ENCODE measurements around the gene DHX58. TPM values are rescaled to one million over a fixed set of nuclear protein-coding genes. Genes with fewer than 3 reads are reported as not detected.

The DHX58 gene
- total and polyA plus RNA-seq, 2 donors from 2014 or later = 22.1 to 27.5 TPM

DNA sequence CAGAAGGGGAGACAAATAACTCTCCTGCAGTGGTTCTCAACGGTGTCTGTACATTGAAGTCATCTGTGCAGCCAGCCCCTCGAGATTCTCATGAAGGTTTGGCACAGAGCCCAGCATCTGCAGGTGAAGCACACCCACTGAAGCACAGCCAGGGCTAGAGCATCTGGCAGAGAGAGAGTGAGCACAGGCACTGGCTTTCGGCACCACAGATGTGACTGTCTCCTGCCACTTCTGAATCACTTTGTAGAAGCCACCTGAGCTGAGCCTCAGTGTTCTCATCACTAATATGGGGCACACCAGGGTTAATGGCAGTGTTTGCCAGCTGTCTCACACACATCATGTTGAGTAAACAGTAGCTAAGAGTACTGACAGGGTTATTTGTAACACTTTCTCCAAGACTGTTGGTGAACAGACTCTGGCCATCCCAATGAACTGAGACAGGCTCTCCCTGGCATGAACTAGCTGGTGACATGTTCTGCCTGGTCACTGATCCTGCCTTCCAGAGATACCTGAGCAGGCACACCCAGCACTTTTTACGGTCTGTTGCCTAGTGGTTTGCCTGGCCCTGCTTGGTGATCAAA lies 21.0 kb upstream of the DHX58 start:
- TF ChIP-seq, protein P1, sequence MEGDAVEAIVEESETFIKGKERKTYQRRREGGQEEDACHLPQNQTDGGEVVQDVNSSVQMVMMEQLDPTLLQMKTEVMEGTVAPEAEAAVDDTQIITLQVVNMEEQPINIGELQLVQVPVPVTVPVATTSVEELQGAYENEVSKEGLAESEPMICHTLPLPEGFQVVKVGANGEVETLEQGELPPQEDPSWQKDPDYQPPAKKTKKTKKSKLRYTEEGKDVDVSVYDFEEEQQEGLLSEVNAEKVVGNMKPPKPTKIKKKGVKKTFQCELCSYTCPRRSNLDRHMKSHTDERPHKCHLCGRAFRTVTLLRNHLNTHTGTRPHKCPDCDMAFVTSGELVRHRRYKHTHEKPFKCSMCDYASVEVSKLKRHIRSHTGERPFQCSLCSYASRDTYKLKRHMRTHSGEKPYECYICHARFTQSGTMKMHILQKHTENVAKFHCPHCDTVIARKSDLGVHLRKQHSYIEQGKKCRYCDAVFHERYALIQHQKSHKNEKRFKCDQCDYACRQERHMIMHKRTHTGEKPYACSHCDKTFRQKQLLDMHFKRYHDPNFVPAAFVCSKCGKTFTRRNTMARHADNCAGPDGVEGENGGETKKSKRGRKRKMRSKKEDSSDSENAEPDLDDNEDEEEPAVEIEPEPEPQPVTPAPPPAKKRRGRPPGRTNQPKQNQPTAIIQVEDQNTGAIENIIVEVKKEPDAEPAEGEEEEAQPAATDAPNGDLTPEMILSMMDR (IDR thresholded peaks at IDR 0.05; ENCODE audit: borderline replicate concordance, extremely low read depth, insufficient read depth) = no peak
- DNase-seq = peak in 1 of 5 donors; percentile 60

DNA sequence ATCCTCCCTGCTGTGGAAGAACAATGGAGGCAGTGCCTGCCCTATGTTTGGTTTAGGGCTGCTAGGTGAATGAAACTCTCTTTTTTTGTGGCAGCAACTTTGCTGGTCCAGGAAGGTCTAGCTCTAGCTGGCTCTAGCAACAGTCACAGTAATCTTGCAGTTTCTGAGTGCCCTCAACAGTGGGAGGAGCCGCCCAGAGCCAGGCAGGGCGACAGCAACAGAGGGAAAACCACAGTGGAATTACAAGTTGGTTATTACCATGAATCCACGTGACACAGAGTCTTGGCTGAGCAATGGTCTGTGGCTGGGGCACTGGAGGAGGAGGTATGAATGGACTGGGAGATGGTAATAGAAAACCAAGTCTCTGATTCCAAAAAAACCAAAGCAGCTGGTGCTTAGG lies 20.4 kb upstream of the DHX58 start:
- Histone ChIP-seq H3K9ac (ENCODE audit: low read length in 3 of 3) (peak overlapping the region in 1 of 3 donors; percentile 43), H3K4me3 (ENCODE audit: low read length in 3 of 3) (no peak overlapping the region), H3K27ac (ENCODE audit: low read depth in 2 of 2, low read length in 2 of 2) (peak overlapping the region; percentile 76 to 91), H3K36me3 (ENCODE audit: control insufficient read depth in 2 of 3, insufficient read depth in 3 of 3, low read length in 3 of 3) (peaks cover 3 to 24% (median 20%) of the 10 kb centered on the region in 3 donors), H3K4me1 (ENCODE audit: control insufficient read depth in 2 of 3, insufficient read depth in 2 of 3, low read depth in 1 of 3, low read length in 3 of 3) (peaks cover 11 to 75% (median 74%) of the 10 kb centered on the region in 3 donors), H3K27me3 (ENCODE audit: control insufficient read depth, insufficient read depth, low read length) (no peaks in the 10 kb centered on the region), H3K9me3 (ENCODE audit: control insufficient read depth in 2 of 3, insufficient read depth in 1 of 3, low read length in 3 of 3) (no peaks in the 10 kb centered on the region)
- DNase-seq = peak; percentile 65 to 91 (median 85)
- FAIRE-seq = no peak
- intact Hi-C loops (cut with DNase I) = no loop called here
- TF ChIP-seq, protein P1 (IDR thresholded peaks at IDR 0.05; ENCODE audit: borderline replicate concordance, extremely low read depth, insufficient read depth) = no peak

More for the DNA sequence above, 21.0 kb upstream of the DHX58 start:
- intact Hi-C loops (cut with DNase I) = no loop called here
- H3K4me3 ChIP-seq (ENCODE audit: low read length in 3 of 3) = no peak overlapping the region
- peaks cover 11 to 82% (median 79%) of the 10 kb centered on the region in 3 donors for H3K4me1 ChIP-seq (ENCODE audit: control insufficient read depth in 2 of 3, insufficient read depth in 2 of 3, low read depth in 1 of 3, low read length in 3 of 3)
- peak overlapping the region in 2 of 3 donors; percentile 20 to 24 for H3K9ac ChIP-seq (ENCODE audit: low read length in 3 of 3)
- H3K27ac ChIP-seq (ENCODE audit: low read depth in 2 of 2, low read length in 2 of 2) = peak overlapping the region; percentile 76 to 91
- peaks cover 1 to 18% (median 14%) of the 10 kb centered on the region in 3 donors for H3K36me3 ChIP-seq (ENCODE audit: control insufficient read depth in 2 of 3, insufficient read depth in 3 of 3, low read length in 3 of 3)
- no peaks in the 10 kb centered on the region for H3K9me3 ChIP-seq (ENCODE audit: control insufficient read depth in 2 of 3, insufficient read depth in 1 of 3, low read length in 3 of 3)
- no peaks in the 10 kb centered on the region for H3K27me3 ChIP-seq (ENCODE audit: control insufficient read depth, insufficient read depth, low read length)
- FAIRE-seq = no peak

DNA sequence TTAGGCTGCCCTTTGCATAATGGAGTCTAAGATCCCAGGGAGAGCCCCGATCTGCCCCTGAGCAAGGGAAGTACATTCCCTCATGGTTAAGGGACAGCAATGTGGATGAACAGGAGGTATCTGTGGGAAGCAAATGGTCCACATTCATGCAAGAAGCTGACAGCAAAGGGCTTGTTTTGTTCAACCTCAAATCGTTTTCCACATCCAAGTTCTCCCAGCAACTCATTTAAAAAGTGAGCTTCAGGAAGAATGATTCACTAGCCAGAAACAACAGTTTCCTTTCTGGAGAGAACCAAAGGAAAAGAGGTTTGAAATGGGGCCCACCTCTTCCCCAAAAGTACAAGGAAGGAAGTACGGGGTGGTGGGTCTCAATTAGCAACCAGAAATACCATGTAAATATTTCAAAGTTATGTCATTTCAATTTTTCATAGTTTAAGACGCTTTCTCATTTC lies 19.5 kb upstream of the DHX58 start:
- TF ChIP-seq, protein P1 (IDR thresholded peaks at IDR 0.05; ENCODE audit: borderline replicate concordance, extremely low read depth, insufficient read depth) = no peak
- no peak for DNase-seq
- FAIRE-seq = no peak
- intact Hi-C loops (cut with DNase I) = no loop called here
- Histone ChIP-seq H3K9ac (ENCODE audit: low read length in 3 of 3) (peak overlapping the region in 1 of 3 donors; percentile 43), H3K27me3 (ENCODE audit: control insufficient read depth, insufficient read depth, low read length) (no peaks in the 10 kb centered on the region), H3K4me1 (ENCODE audit: control insufficient read depth in 2 of 3, insufficient read depth in 2 of 3, low read depth in 1 of 3, low read length in 3 of 3) (peaks cover 11 to 75% (median 74%) of the 10 kb centered on the region in 3 donors), H3K27ac (ENCODE audit: low read depth in 2 of 2, low read length in 2 of 2) (peak overlapping the region; percentile 76 to 91), H3K36me3 (ENCODE audit: control insufficient read depth in 2 of 3, insufficient read depth in 3 of 3, low read length in 3 of 3) (peaks cover 3 to 34% (median 21%) of the 10 kb centered on the region in 3 donors), H3K4me3 (ENCODE audit: low read length in 3 of 3) (no peak overlapping the region), H3K9me3 (ENCODE audit: control insufficient read depth in 2 of 3, insufficient read depth in 1 of 3, low read length in 3 of 3) (no peaks in the 10 kb centered on the region)
